Measurements from ENCODE around the gene DENND1B.

GRCh38 chr1:197696372-197696771, 78.9 kb downstream of the DENND1B start:
- TF ChIP-seq CTCF (IDR thresholded peaks at IDR 0.05 in 2 of 3, conservative IDR thresholded peaks at IDR 0.05 in 1 of 3; ENCODE audit: borderline replicate concordance in 1 of 3, insufficient read depth in 1 of 3, low read depth in 2 of 3, low read length in 2 of 3) (no peak), POLR2AphosphoS5 (IDR thresholded peaks at IDR 0.05; ENCODE audit: low read depth, low read length) (no peak), JUND (IDR thresholded peaks at IDR 0.05) (no peak), SRF (IDR thresholded peaks at IDR 0.05; ENCODE audit: low read depth) (no peak), TCF7L2 (IDR thresholded peaks at IDR 0.05; ENCODE audit: borderline replicate concordance, extremely low read depth, insufficient read depth, insufficient read length) (no peak), EZH2 (IDR thresholded peaks at IDR 0.05) (no peak), ZBTB33 (IDR thresholded peaks at IDR 0.05; ENCODE audit: extremely low read depth, insufficient replicate concordance, low read length) (no peak), MAX (IDR thresholded peaks at IDR 0.05) (no peak), SIN3A (IDR thresholded peaks at IDR 0.05; ENCODE audit: low read depth) (no peak), POLR2A (IDR thresholded peaks at IDR 0.05; ENCODE audit: borderline replicate concordance, extremely low read depth, insufficient read depth, insufficient read length) (no peak), REST (IDR thresholded peaks at IDR 0.05; ENCODE audit: low read depth) (no peak)

All from HCT116 (cell line).